Activated T-cell treated with anti-CD3 and anti-CD28 coated beads, Interleukin-2, amount 50 U/mL, for 4 hours (primary cell): ENCODE measurements around the gene WARS2. TPM values are rescaled to one million over a fixed set of nuclear protein-coding genes. Genes with fewer than 3 reads are reported as not detected.

Source experiments
- total RNA-seq, 3 donors: library from RNA; stranded (reverse); gene quantifications; one replicate each; pipeline ENCODE4 v1.2.1, GENCODE V29; 2021

WARS2 gene
- total RNA-seq, 3 donors from 2014 or later: 24.6 to 27.4 (median 24.8) TPM

Other genes starting within 250 kb of the WARS2 start
- gene TBX15, start 152.3 kb downstream of the WARS2 start, total RNA-seq: not detected
- gene HAO2, start 228.1 kb upstream of the WARS2 start, total RNA-seq: not detected